Smooth muscle cell of the coronary artery (primary cell): ENCODE data around the gene PPP6C. TPM values are rescaled to one million over a fixed set of nuclear protein-coding genes. Genes with fewer than 3 reads are reported as not detected.

Source experiments
- total RNA-seq: library from RNA; depleted of rRNA; stranded (reverse); fragments of >200 nt; gene quantifications from 2 replicates; pipeline ENCODE4 v1.2.3, GENCODE V29; 2014; ENCODE audit warnings: low replicate concordance

Gene PPP6C
- 5.9 and 9.5 TPM in 2 replicates for total RNA-seq

GRCh38 chr9:125189361-125190289, at the start of gene PPP6C:
Gene PPP6C (minus strand): TSS chr9:125189803. CDS start chr9:125189718, 85 bp downstream.

GRCh38 chr9:125200216-125201047, 10.8 kb upstream of the PPP6C start, which contains the start of gene RABEPK:
Gene RABEPK (plus strand): TSS chr9:125200542. CDS start chr9:125203014, 2,472 bp downstream.

GRCh38 chr9:125143377-125144090, 46.1 kb downstream of the PPP6C start, which contains the start of gene SCAI:
Gene SCAI (minus strand): TSS chr9:125143528. CDS start chr9:125143437, 91 bp downstream.

Other genes starting within 250 kb of the PPP6C start
- 3.4 and 9.8 TPM in 2 replicates for gene GOLGA1, start 248.7 kb downstream of the PPP6C start, total RNA-seq
- gene SCAI, start 46.3 kb downstream of the PPP6C start, total RNA-seq, result 5.0 and 6.4 TPM in 2 replicates
- gene RABEPK, start 10.7 kb upstream of the PPP6C start, total RNA-seq, result 32.8 and 38.7 TPM in 2 replicates
- gene HSPA5, start 51.5 kb upstream of the PPP6C start, total RNA-seq, result 210 and 283 TPM in 2 replicates
- gene GAPVD1, start 72.0 kb upstream of the PPP6C start, total RNA-seq, result 26.8 and 29.8 TPM in 2 replicates